Stimulated activated naive B cell treated with anti-CD40 and anti-IgM and Interleukin-4, amounts not matched to agents 10 μg/mL and 1 μg/mL and 100 μg/mL, for 72 hours (primary cell): ENCODE results near the gene WDR37.
"Not testable (repeated sequence)": the region's sequence is repeated elsewhere in the genome, so short reads cannot be mapped to it uniquely, and the experiment has no call there.

Experiments
- ATAC-seq, 2 donors: fragments of 150-1000 bp; cut with Tn5 transposase; replicated peaks; 2 replicates each; pipeline ENCODE4 v1.10.0; 2021; ENCODE audit warnings: moderate library complexity in 1 of 2
- DNase-seq: peaks from one replicate; pipeline ENCODE4 v3.0.0; 2021
- H3K27ac Mint-ChIP-seq: one replicate; pipeline ENCODE4 v1.8.0; 2022; ENCODE audit warnings: mild to moderate bottlenecking, mixed read lengths
- H3K27me3 Mint-ChIP-seq, 2 donors: one replicate each; pipeline ENCODE4 v1.8.0; 2022; ENCODE audit warnings: mixed read lengths in 2 of 2
- H3K36me3 Mint-ChIP-seq, 2 donors: one replicate each; pipeline ENCODE4 v1.8.0; 2022; ENCODE audit warnings: mixed read lengths in 2 of 2, mild to moderate bottlenecking in 1 of 2
- H3K4me1 Mint-ChIP-seq, 2 donors: one replicate each; pipeline ENCODE4 v1.8.0; 2022; ENCODE audit warnings: mixed read lengths in 2 of 2, mild to moderate bottlenecking in 1 of 2
- H3K4me3 Mint-ChIP-seq, 2 donors: one replicate each; pipeline ENCODE4 v1.8.0; 2022; ENCODE audit warnings: mild to moderate bottlenecking in 2 of 2, mixed read lengths in 2 of 2, moderate library complexity in 1 of 2
- H3K9me3 Mint-ChIP-seq, 2 donors: one replicate each; pipeline ENCODE4 v1.8.0; 2022; ENCODE audit warnings: mixed read lengths in 2 of 2, mild to moderate bottlenecking in 1 of 2

WDR37 gene

GRCh38 chr10:1048349-1048731 is 7.8 kb upstream of the WDR37 start:
- no peaks in the 10 kb centered on the region for H3K9me3 Mint-ChIP-seq
- peak overlapping the region; percentile 98 for H3K27ac Mint-ChIP-seq
- H3K4me1 Mint-ChIP-seq: peaks cover 29 to 51% of the 10 kb centered on the region in 2 donors
- H3K4me3 Mint-ChIP-seq: peak overlapping the region; percentile 96
- DNase-seq (no peak), ATAC-seq (peak; percentile 15 to 17)
- H3K36me3 Mint-ChIP-seq: peaks cover 40 to 60% of the 10 kb centered on the region in 2 donors
- no peaks in the 10 kb centered on the region for H3K27me3 Mint-ChIP-seq

GRCh38 chr10:1048732-1049424 is 7.3 kb upstream of the WDR37 start, which contains the start of gene IDI1:
IDI1 (minus strand) TSS chr10:1049119; CDS start chr10:1049003, 116 bp downstream.
- DNase-seq: peak; percentile 99
- ATAC-seq: peak; percentile 85 to 86
- H3K27me3 Mint-ChIP-seq: no peaks in the 10 kb centered on the region
- H3K4me1 Mint-ChIP-seq: peaks cover 31 to 51% of the 10 kb centered on the region in 2 donors
- H3K4me3 Mint-ChIP-seq: peak within 1 kb of the TSS; percentile 96
- peaks cover 43 to 60% of the 10 kb centered on the region in 2 donors for H3K36me3 Mint-ChIP-seq
- H3K9me3 Mint-ChIP-seq: no peaks in the 10 kb centered on the region
- H3K27ac Mint-ChIP-seq: peak within 1 kb of the TSS; percentile 98

GRCh38 chr10:1049425-1049958 is 6.7 kb upstream of the WDR37 start:
- Mint-ChIP-seq H3K9me3 (no peaks in the 10 kb centered on the region), H3K27me3 (no peaks in the 10 kb centered on the region), H3K27ac (peak overlapping the region; percentile 98), H3K4me1 (peaks cover 27 to 51% of the 10 kb centered on the region in 2 donors), H3K36me3 (peaks cover 39 to 61% of the 10 kb centered on the region in 2 donors), H3K4me3 (peak overlapping the region; percentile 96)
- no peak for DNase-seq
- no peak for ATAC-seq

GRCh38 chr10:1050145-1050544 is 6.0 kb upstream of the WDR37 start:
- ATAC-seq (no peak), DNase-seq (no peak)
- peaks cover 37 to 58% of the 10 kb centered on the region in 2 donors for H3K36me3 Mint-ChIP-seq

GRCh38 chr10:1050554-1050953 is 5.6 kb upstream of the WDR37 start:
- H3K4me3 Mint-ChIP-seq: peak overlapping the region; percentile 69 to 96
- H3K4me1 Mint-ChIP-seq: peaks cover 21 to 50% of the 10 kb centered on the region in 2 donors
- no peaks in the 10 kb centered on the region for H3K27me3 Mint-ChIP-seq
- H3K9me3 Mint-ChIP-seq: no peaks in the 10 kb centered on the region
- H3K27ac Mint-ChIP-seq: peak overlapping the region; percentile 79
- peaks cover 33 to 54% of the 10 kb centered on the region in 2 donors for H3K36me3 Mint-ChIP-seq
- no peak for ATAC-seq
- peak; percentile 22 for DNase-seq

More at GRCh38 chr10:1050145-1050544, 6.0 kb upstream of the WDR37 start:
- H3K27ac Mint-ChIP-seq: peak overlapping the region; percentile 98
- no peaks in the 10 kb centered on the region for H3K27me3 Mint-ChIP-seq
- peaks cover 24 to 51% of the 10 kb centered on the region in 2 donors for H3K4me1 Mint-ChIP-seq
- no peaks in the 10 kb centered on the region for H3K9me3 Mint-ChIP-seq
- peak overlapping the region; percentile 96 for H3K4me3 Mint-ChIP-seq

- H3K36me3 Mint-ChIP-seq: peaks cover 26 to 46% of the 10 kb centered on the region in 2 donors
- H3K4me1 Mint-ChIP-seq: peaks cover 29 to 50% of the 10 kb centered on the region in 2 donors
- H3K9me3 Mint-ChIP-seq: no peaks in the 10 kb centered on the region
- H3K4me3 Mint-ChIP-seq: peak overlapping the region; percentile 57 to 100
- DNase-seq: no peak
- no peak for ATAC-seq
- no peak overlapping the region for H3K27ac Mint-ChIP-seq
- H3K27me3 Mint-ChIP-seq: no peaks in the 10 kb centered on the region
Observed at GRCh38 chr10:1054684-1055083, 1.5 kb upstream of the WDR37 start.

GRCh38 chr10:1057106-1057657 is 997 bp downstream of the WDR37 start:
- Mint-ChIP-seq H3K4me1 (peaks cover 42 to 73% of the 10 kb centered on the region in 2 donors), H3K27ac (peak overlapping the region; percentile 97), H3K36me3 (peaks cover 23 to 46% of the 10 kb centered on the region in 2 donors), H3K9me3 (no peaks in the 10 kb centered on the region), H3K27me3 (no peaks in the 10 kb centered on the region), H3K4me3 (peak overlapping the region; percentile 100)
- DNase-seq (no peak), ATAC-seq (peak; percentile 19 to 24)

GRCh38 chr10:1058017-1058416 is 1.8 kb downstream of the WDR37 start:
- Mint-ChIP-seq H3K36me3 (peaks cover 21 to 38% of the 10 kb centered on the region in 2 donors), H3K27me3 (no peaks in the 10 kb centered on the region)
- DNase-seq: no peak

GRCh38 chr10:1059902-1060301 is 3.7 kb downstream of the WDR37 start:
- DNase-seq: no peak
- no peak overlapping the region for H3K27ac Mint-ChIP-seq
- H3K27me3 Mint-ChIP-seq: no peaks in the 10 kb centered on the region
- H3K36me3 Mint-ChIP-seq: peaks cover 23 to 32% of the 10 kb centered on the region in 2 donors
- H3K9me3 Mint-ChIP-seq: no peaks in the 10 kb centered on the region
- H3K4me3 Mint-ChIP-seq: no peak overlapping the region
- peaks cover 34 to 60% of the 10 kb centered on the region in 2 donors for H3K4me1 Mint-ChIP-seq
- no peak for ATAC-seq

More at GRCh38 chr10:1058017-1058416, 1.8 kb downstream of the WDR37 start:
- H3K27ac Mint-ChIP-seq: peak overlapping the region; percentile 97
- peak overlapping the region; percentile 100 for H3K4me3 Mint-ChIP-seq
- no peak for ATAC-seq
- no peaks in the 10 kb centered on the region for H3K9me3 Mint-ChIP-seq
- H3K4me1 Mint-ChIP-seq: peaks cover 39 to 66% of the 10 kb centered on the region in 2 donors

GRCh38 chr10:1061930-1062774 is 6.0 kb downstream of the WDR37 start:
- Mint-ChIP-seq H3K27ac (peak overlapping the region; percentile 51), H3K27me3 (no peaks in the 10 kb centered on the region), H3K36me3 (peaks cover 26 to 36% of the 10 kb centered on the region in 2 donors), H3K9me3 (no peaks in the 10 kb centered on the region), H3K4me1 (peaks cover 29 to 61% of the 10 kb centered on the region in 2 donors), H3K4me3 (no peak overlapping the region)
- ATAC-seq (no peak), DNase-seq (no peak)

- peaks cover 27 to 61% of the 10 kb centered on the region in 2 donors for H3K4me1 Mint-ChIP-seq
- peak overlapping the region; percentile 71 for H3K27ac Mint-ChIP-seq
Observed at GRCh38 chr10:1063232-1063865, 7.2 kb downstream of the WDR37 start.

GRCh38 chr10:1064964-1065247 is 8.7 kb downstream of the WDR37 start:
- Mint-ChIP-seq H3K9me3 (no peaks in the 10 kb centered on the region), H3K27me3 (no peaks in the 10 kb centered on the region), H3K4me3 (no peak overlapping the region), H3K36me3 (peaks cover 24 to 36% of the 10 kb centered on the region in 2 donors), H3K27ac (no peak overlapping the region), H3K4me1 (peaks cover 35 to 63% of the 10 kb centered on the region in 2 donors)
- ATAC-seq: no peak
- no peak for DNase-seq

More at GRCh38 chr10:1063232-1063865, 7.2 kb downstream of the WDR37 start:
- Mint-ChIP-seq H3K9me3 (no peaks in the 10 kb centered on the region), H3K27me3 (no peaks in the 10 kb centered on the region), H3K36me3 (peaks cover 24 to 36% of the 10 kb centered on the region in 2 donors), H3K4me3 (no peak overlapping the region)
- DNase-seq (no peak), ATAC-seq (no peak)

- not testable (repeated sequence) for DNase-seq, H3K4me3 Mint-ChIP-seq, ATAC-seq, H3K9me3 Mint-ChIP-seq, H3K27ac Mint-ChIP-seq, H3K27me3 Mint-ChIP-seq
- Mint-ChIP-seq H3K36me3 (peaks cover 24 to 33% of the 10 kb centered on the region in 2 donors), H3K4me1 (peaks cover 26 to 54% of the 10 kb centered on the region in 2 donors)
Observed at GRCh38 chr10:1066734-1067133, 10.5 kb downstream of the WDR37 start.
